Dermis blood vessel endothelial cell (primary cell): ENCODE data around the gene MAN2B2. TPM values are rescaled to one million over a fixed set of nuclear protein-coding genes. Genes with fewer than 3 reads are reported as not detected.
"Not testable (repeated sequence)": the region's sequence is repeated elsewhere in the genome, so short reads cannot be mapped to it uniquely, and the experiment has no call there.

ENCODE experiments used
- DNase-seq: peaks from one replicate; pipeline ENCODE4 v3.0.0; 2010
- total RNA-seq: library from RNA; depleted of rRNA; stranded (reverse); fragments of >200 nt; gene quantifications from 2 replicates; pipeline ENCODE4 v1.2.3, GENCODE V29; 2014

Gene MAN2B2
- total RNA-seq, 1 donor from 2014 or later = 12.3 TPM

GRCh38 chr4:6618386-6619115 is 43.6 kb downstream of the MAN2B2 start:
- DNase-seq = no peak

DNA sequence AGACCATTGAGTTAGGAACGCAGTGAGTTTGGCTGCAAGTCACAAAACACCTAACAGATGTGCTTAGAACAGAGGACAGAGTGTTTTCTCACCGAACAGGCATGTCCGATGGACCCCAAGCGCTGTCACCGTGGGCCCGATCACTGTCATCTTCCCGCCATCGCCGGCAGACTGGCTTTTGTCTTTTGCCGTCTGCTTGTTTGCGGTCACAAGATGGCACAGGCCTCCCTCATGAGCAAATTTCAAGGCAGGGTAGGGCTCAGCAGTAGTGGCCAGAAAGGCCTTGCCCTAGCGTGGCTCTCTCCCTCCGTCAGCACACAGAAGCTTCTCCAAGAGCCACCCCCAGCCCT is 44.1 kb downstream of the MAN2B2 start:
- no peak for DNase-seq

DNA sequence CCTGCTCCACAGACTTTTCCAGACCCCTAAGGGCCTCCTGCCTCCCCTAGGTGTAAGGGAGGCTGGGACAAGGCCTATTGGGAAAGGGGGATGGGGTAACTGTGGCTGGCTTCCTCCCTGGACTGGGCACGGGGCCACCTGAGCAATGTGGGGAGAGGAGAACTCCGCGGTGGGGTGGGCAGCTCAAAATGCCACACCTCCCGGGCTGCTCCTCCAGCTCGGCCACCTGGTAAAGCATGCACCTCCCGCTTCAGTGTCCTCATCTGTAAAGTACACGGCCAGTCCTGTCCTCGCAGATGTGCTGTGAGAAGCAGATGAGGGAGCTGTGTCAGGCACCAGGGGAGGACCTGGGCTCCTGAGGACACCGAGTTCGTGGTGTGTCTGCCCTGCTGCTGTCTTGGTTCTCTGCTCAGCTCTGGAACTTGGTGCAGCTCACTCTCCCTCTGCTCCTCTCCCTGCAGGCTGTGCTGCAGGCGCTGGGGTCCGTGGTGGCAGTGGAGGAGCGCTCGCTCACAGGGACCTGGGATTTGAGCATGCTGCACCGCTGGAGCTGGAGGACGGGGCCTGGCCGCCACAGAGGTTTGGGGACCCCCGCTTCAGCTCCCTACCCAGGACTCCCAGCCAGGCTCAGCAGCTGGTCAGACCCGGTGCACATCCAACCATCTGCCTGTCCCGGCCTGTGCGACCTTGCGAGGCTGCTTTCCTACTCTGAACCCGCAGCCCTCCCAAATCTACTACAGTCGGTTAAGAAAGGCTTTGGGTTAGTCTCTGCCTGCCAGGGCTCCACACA is 44.7 kb downstream of the MAN2B2 start:
- DNase-seq = no peak

GRCh38 chr4:6620296-6620695 is 45.3 kb downstream of the MAN2B2 start:
- DNase-seq = no peak

GRCh38 chr4:6620891-6621555 is 46.0 kb downstream of the MAN2B2 start:
- no peak for DNase-seq

- no peak for DNase-seq
Observed at GRCh38 chr4:6621556-6621927, 46.6 kb downstream of the MAN2B2 start.

DNA sequence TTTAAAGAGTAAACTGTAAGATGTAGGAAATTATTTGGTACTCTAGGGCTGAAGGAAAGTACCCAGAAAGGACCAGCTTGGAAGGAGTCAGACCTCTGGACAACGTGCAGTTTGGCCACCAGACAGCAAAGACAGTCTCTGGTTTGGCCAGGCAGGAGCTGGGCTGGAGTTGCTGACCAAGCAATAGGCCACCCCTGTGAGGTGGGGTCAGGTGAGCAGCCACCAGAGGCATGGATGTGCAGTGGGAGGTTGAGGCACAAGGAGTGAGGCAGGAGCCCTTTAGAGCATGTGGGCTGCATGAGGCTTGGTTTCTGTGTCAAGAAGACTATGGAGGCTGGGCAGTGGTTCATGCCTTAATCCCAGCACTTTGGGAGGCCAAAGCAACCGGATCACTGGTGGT is 47.8 kb downstream of the MAN2B2 start:
- DNase-seq = no peak

- no peak for DNase-seq
Observed at GRCh38 chr4:6625256-6625655, 50.3 kb downstream of the MAN2B2 start.

GRCh38 chr4:6626066-6626465 is 51.1 kb downstream of the MAN2B2 start:
- DNase-seq = no peak

- DNase-seq = no peak
Observed at GRCh38 chr4:6627832-6628231, 52.8 kb downstream of the MAN2B2 start.

DNA sequence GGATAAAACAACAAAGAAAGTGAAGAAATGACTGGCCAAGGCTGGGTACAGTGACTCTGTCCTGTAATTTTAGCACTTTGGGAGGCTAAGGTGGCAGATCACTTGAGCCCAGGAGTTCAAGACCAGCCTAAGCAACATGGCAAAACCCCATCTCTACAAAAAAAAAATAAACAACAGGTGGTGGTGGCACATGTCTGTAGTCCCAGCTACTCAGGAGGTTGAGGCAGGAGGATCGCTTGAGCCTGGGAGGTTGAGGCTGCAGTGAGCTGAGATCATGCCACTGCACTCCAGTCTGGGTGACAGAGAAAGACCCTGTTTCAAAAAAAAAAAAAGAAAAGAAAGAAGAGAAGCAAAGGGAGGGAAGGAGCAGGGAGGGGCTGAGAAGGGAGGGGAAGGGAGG is 53.5 kb downstream of the MAN2B2 start:
- DNase-seq = not testable (repeated sequence)

DNA sequence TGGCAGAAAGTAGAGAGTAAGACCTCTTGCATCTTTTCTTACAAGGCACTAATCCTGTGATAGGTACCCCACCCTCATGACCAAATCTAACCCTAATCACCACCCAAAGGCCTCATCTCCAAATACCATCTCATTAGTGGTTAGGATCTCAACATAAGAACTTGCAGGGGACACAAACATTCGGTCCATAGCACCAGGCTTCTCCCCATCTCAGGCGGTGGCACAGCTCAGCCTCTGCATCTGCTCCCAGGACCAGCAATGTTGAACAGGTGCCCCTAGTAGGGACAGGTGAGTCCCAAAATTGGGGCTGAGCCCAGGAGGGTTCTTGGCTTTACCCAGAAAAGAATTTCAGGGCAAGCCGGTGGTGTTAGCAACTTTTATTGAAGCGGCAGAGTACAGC is 57.1 kb downstream of the MAN2B2 start:
- DNase-seq = no peak

DNA sequence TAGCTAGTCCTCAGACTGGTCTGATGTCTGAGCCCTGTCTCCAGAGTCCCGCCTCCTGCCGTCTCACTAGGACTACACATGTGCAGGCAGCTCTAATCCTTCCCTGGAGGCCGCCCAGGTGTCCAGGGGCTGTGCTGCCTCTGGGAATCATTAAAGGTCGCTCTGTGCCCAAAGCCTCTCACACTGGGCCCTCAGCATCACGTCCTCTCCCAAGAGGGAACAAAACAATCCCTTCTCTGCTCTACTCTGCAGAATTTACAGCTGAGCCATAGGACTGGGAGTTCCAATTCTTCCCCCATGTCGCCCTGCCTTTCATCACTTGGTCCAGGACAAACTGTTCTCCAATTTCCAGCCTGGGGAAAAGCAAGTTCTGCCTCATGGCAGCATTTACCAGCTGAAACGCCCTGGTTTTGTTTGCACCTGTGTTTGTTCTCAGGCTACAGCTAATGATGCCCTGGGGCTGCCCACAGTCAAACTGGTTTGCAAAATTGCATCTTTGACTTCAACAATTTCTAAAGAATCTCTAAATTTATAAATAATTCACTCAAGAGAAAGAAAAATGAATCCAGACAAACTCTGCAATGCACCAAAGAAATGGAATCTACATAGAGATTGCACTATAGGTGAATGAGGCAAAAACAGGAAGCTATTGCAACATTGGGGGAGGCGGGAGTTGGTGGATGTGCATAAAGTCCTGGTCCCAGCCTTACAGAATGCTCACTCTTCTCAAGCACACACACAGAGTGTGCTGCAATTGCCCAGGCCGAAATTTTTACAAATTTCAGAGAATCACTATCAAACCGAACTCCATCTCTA is 58.3 kb downstream of the MAN2B2 start:
- DNase-seq = no peak

- no peak for DNase-seq
Observed at GRCh38 chr4:6634746-6635145, 59.8 kb downstream of the MAN2B2 start.

DNA sequence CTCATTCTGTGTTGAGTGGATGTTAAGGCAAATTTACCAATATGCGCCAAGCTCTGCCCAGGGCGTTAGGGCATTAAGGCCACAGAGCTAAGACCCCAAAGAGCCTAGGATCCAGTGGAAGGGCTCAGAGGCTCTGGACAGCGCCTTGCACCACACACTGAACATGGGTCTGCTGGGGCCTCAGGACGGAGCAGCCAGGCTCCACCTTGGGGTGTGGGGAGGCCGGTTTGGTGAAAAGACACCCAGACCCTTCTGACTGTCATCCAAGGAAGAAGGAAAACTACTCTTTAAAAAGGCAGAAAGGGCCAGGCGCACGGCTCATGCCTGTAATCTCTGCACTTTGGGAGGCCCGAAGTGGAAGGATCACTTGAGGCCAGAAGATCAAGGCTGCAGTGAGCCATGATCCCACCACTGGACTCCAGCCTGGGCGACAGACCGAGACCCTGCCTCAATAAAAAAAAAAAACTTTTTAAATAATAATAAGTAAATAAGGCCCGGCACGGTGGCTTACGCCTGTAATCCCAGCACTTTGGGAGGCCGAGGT is 64.2 kb downstream of the MAN2B2 start:
- no peak for DNase-seq

- DNase-seq = peak; percentile 97
Observed at GRCh38 chr4:6640292-6641163, 65.5 kb downstream of the MAN2B2 start, which contains the start of gene MRFAP1. Gene MRFAP1 (plus strand): TSS chr4:6640685. CDS start chr4:6640863, 178 bp downstream.

GRCh38 chr4:6641164-6641970 is 66.4 kb downstream of the MAN2B2 start:
- DNase-seq = peak; percentile 69

- peak; percentile 23 for DNase-seq
Observed at GRCh38 chr4:6641971-6642320, 67.0 kb downstream of the MAN2B2 start.

DNA sequence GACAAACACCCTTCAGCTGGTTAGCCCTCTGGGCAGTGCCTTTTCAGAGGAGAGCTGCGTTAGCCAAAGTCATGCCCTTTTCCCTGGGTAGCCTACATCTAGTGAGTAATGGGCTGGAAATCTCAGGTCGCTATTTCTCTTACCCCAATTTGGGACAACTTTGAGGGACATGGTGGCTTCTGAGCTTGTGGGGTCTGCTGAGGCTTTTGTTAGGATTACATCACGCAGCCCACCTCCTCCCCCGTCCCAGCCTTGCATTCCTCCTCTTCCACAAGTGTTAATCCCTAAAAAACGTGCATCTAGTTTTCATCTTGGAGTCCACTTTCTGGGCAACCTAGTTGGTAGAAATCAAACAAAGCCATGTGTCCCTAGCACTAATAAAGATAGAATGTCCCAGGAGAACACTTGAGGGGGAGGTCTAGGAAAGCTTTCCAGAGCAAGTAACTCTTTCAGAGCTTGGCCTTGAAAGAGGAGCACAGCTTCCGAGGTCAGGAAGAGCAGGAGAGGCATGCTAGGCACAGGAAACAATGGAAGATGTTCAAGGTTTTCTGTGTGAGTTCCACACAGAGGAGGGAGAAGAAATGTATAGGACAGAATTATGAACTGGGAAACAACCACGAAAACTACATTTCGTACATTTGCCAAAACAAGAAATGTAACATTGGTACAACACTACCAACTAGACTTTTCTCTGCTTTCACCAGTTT is 68.3 kb downstream of the MAN2B2 start:
- no peak for DNase-seq
